Calu3 (cell line): ENCODE results near the gene SAFB. TPM values are rescaled to one million over a fixed set of nuclear protein-coding genes. Genes with fewer than 3 reads are reported as not detected.

Experiments used
- BruUV-seq: library from RNA; stranded (reverse); fragments of 400-500 nt; replicated peaks from 2 replicates; lab custom pipeline; 2021; lab: Mats Ljungman, UMichigan
- CTCF ChIA-PET: fragments of 300-600 bp; sonication (Branson Sonifier 250); formaldehyde crosslinking; loops from one replicate; lab custom pipeline; 2022; ENCODE audit warnings: antibody characterized with exemption; lab: Charles Lee
- DNase-seq: peaks from one replicate; pipeline ENCODE4 v3.0.0; 2022
- H3K27ac Mint-ChIP-seq: one replicate; pipeline ENCODE4 v1.8.0; 2022; ENCODE audit warnings: mixed read lengths; ENCODE audit not compliant: unreplicated experiment
- H3K27me3 Mint-ChIP-seq: one replicate; pipeline ENCODE4 v1.8.0; 2022; ENCODE audit warnings: mixed read lengths; ENCODE audit not compliant: unreplicated experiment
- H3K36me3 Mint-ChIP-seq: one replicate; pipeline ENCODE4 v1.8.0; 2022; ENCODE audit warnings: mild to moderate bottlenecking, moderate library complexity, mixed read lengths; ENCODE audit not compliant: insufficient read depth, unreplicated experiment
- H3K4me1 Mint-ChIP-seq: one replicate; pipeline ENCODE4 v1.8.0; 2022; ENCODE audit warnings: mild to moderate bottlenecking, low read depth, mixed read lengths; ENCODE audit not compliant: unreplicated experiment
- H3K4me3 Mint-ChIP-seq: one replicate; pipeline ENCODE4 v1.8.0; 2022; ENCODE audit warnings: mild to moderate bottlenecking, low read depth, moderate library complexity, mixed read lengths; ENCODE audit not compliant: unreplicated experiment
- H3K9me3 Mint-ChIP-seq: one replicate; pipeline ENCODE4 v1.8.0; 2022; ENCODE audit warnings: low read depth, mixed read lengths; ENCODE audit not compliant: unreplicated experiment
- CTCF ChIP-seq: fragments of 200-600 bp; IDR thresholded peaks from one replicate; pipeline ENCODE4 v1.8.0; 2022; ENCODE audit warnings: antibody characterized with exemption; ENCODE audit not compliant: unreplicated experiment
- intact Hi-C: fragments of 100-400 bp; cut with micrococcal nuclease; formaldehyde crosslinking; loops from one replicate; pipeline ENCODE4 v1.10.0; 2022; ENCODE audit not compliant: unreplicated experiment
- total RNA-seq: library from RNA; stranded (reverse); gene quantifications from 2 replicates; pipeline ENCODE4 v1.2.3, GENCODE V29; 2022

SAFB gene
- total RNA-seq, 1 experiment from 2014 or later, result 87.3 TPM

- Mint-ChIP-seq H3K36me3 (peaks cover 75% of the 10 kb centered on the region), H3K4me1 (peaks cover 30% of the 10 kb centered on the region), H3K27me3 (no peaks in the 10 kb centered on the region), H3K4me3 (peak overlapping the region; percentile 99), H3K9me3 (no peaks in the 10 kb centered on the region), H3K27ac (peak overlapping the region; percentile 100)
- TF ChIP-seq CTCF, result no peak
- no peak for DNase-seq
- CTCF ChIA-PET, result no interaction called here
- BruUV-seq, result no TSS peak
- intact Hi-C loops, result no loop called here
Observed at GRCh38 chr19:5624018-5624663, 1.3 kb downstream of the SAFB start.

- TF ChIP-seq CTCF, result no peak
Observed at GRCh38 chr19:5624741-5625278, 1.9 kb downstream of the SAFB start.

GRCh38 chr19:5625641-5626040 lies 2.8 kb downstream of the SAFB start:
- CTCF ChIA-PET, result interaction anchor here (0.7 kb wide), 1 partner anchor 248 kb away, joined by 3 read pairs; no protein-coding TSS in a partner anchor
- no TSS peak for BruUV-seq
- Mint-ChIP-seq H3K27me3 (no peaks in the 10 kb centered on the region), H3K4me3 (peak overlapping the region; percentile 99), H3K4me1 (peaks cover 24% of the 10 kb centered on the region), H3K9me3 (no peaks in the 10 kb centered on the region), H3K36me3 (peaks cover 70% of the 10 kb centered on the region), H3K27ac (peak overlapping the region; percentile 54)
- intact Hi-C loops, result no loop called here
- no peak for DNase-seq
- no peak for TF ChIP-seq CTCF

More at GRCh38 chr19:5624741-5625278, 1.9 kb downstream of the SAFB start:
- CTCF ChIA-PET, result interaction anchor here (0.7 kb wide), 1 partner anchor 247 kb away, joined by 3 read pairs; no protein-coding TSS in a partner anchor
- DNase-seq, result no peak
- peaks cover 75% of the 10 kb centered on the region for H3K36me3 Mint-ChIP-seq
- peak overlapping the region; percentile 99 for H3K4me3 Mint-ChIP-seq
- H3K4me1 Mint-ChIP-seq, result peaks cover 30% of the 10 kb centered on the region
- intact Hi-C loops, result no loop called here
- TSS peak; percentile 39 for BruUV-seq
- H3K27me3 Mint-ChIP-seq, result no peaks in the 10 kb centered on the region
- H3K27ac Mint-ChIP-seq, result no peak overlapping the region
- H3K9me3 Mint-ChIP-seq, result no peaks in the 10 kb centered on the region

- Mint-ChIP-seq H3K4me3 (no peak overlapping the region), H3K36me3 (peaks cover 57% of the 10 kb centered on the region)
- no TSS peak for BruUV-seq
Observed at GRCh38 chr19:5627395-5627904, 4.6 kb downstream of the SAFB start.

More at GRCh38 chr19:5627395-5627904, 4.6 kb downstream of the SAFB start:
- no peaks in the 10 kb centered on the region for H3K27me3 Mint-ChIP-seq
- H3K4me1 Mint-ChIP-seq, result peaks cover 24% of the 10 kb centered on the region
- intact Hi-C loops, result no loop called here
- H3K9me3 Mint-ChIP-seq, result no peaks in the 10 kb centered on the region
- TF ChIP-seq CTCF, result no peak
- H3K27ac Mint-ChIP-seq, result no peak overlapping the region
- DNase-seq, result no peak
- CTCF ChIA-PET, result no interaction called here
